K562 (cell line): ENCODE results near the gene HPCAL1.

Experiments used
- ATF7 ChIP-seq: fragments of 450-650 bp; IDR thresholded peaks from 2 replicates; pipeline ENCODE4 v1.7.1; 2014; ENCODE audit warnings: mild to moderate bottlenecking, moderate library complexity
- EP300 ChIP-seq: IDR thresholded peaks from 2 replicates; pipeline ENCODE4 v1.6.1; 2012; ENCODE audit warnings: low read length, improper control_type of control experiment
- ERF ChIP-seq: fragments of 450-650 bp; formaldehyde crosslinking; IDR thresholded peaks from 2 replicates; pipeline ENCODE4 v1.4.0; 2020; ENCODE audit warnings: mild to moderate bottlenecking, mixed read lengths
- EZH2 ChIP-seq: IDR thresholded peaks from 2 replicates; pipeline ENCODE4 v1.6.1; 2012; ENCODE audit warnings: low read depth, mild to moderate bottlenecking, inconsistent platforms, low read length, borderline replicate concordance
- MAZ ChIP-seq, 2 experiments: fragments of 450-650 bp in 1 of 2; sonication (generic) in 1 of 2; formaldehyde crosslinking; IDR thresholded peaks in 1 of 2; conservative IDR thresholded peaks in 1 of 2; 2 replicates each; pipeline versions ENCODE4 v1.4.0 to v1.5.0; 2020; ENCODE audit warnings: mild to moderate bottlenecking in 1 of 2, missing genetic modification reagents in 1 of 2
- MTA2 ChIP-seq: fragments of 450-650 bp; IDR thresholded peaks from 2 replicates; pipeline ENCODE4 v1.6.1; 2016; ENCODE audit warnings: low read depth
- YY1 ChIP-seq, 3 experiments: IDR thresholded peaks; 2 replicates each; pipeline ENCODE4 v1.6.1; 2011; ENCODE audit warnings: low read length in 2 of 3, mild to moderate bottlenecking in 2 of 3, moderate library complexity in 2 of 3, borderline replicate concordance in 1 of 3, control low read depth in 1 of 3, low read depth in 1 of 3; ENCODE audit not compliant: insufficient read depth in 3 of 3, insufficient replicate concordance in 2 of 3, control insufficient read depth in 1 of 3, insufficient read length in 1 of 3; ENCODE audit errors: extremely low read depth in 1 of 3
- ZBTB8A ChIP-seq: fragments of 450-650 bp; IDR thresholded peaks from 2 replicates; pipeline ENCODE4 v1.6.1; 2018; ENCODE audit warnings: mild to moderate bottlenecking, moderate library complexity; ENCODE audit not compliant: partially characterized antibody
- ZFX ChIP-seq: sonication (generic); formaldehyde crosslinking; IDR thresholded peaks from 2 replicates; pipeline ENCODE4 v1.8.0; 2022; ENCODE audit warnings: mild to moderate bottlenecking, missing genetic modification reagents, moderate library complexity
- ZNF395 ChIP-seq: fragments of 200-800 bp; sonication (Bioruptor generic); IDR thresholded peaks from 2 replicates; pipeline ENCODE4 v1.6.1; 2017; ENCODE audit warnings: missing genetic modification characterization, missing compliant biosample characterization
- TF ChIP-seq, protein P1 (sequence below): fragments of 450-650 bp; IDR thresholded peaks from 2 replicates; pipeline ENCODE4 v1.6.1; 2016; ENCODE audit warnings: low read depth

- TF ChIP-seq ZNF395 (CRISPR knock-in tag) (no peak), MAZ (CRISPR knock-in tag; conservative IDR thresholded peaks at IDR 0.05 in 1 of 2, IDR thresholded peaks at IDR 0.05 in 1 of 2) (no peak), EP300 (no peak), YY1 (IDR thresholded peaks at IDR 0.05; ENCODE audit: borderline replicate concordance in 1 of 3, control insufficient read depth in 1 of 3, extremely low read depth in 1 of 3, insufficient read depth in 3 of 3, insufficient read length in 1 of 3, insufficient replicate concordance in 2 of 3, low read depth in 1 of 3, low read length in 2 of 3) (no peak), EZH2 (no peak), ZFX (CRISPR knock-in tag) (no peak), MTA2 (no peak), ZBTB8A (no peak), ERF (CRISPR knock-in tag) (no peak), ATF7 (no peak)
- TF ChIP-seq, protein P1, sequence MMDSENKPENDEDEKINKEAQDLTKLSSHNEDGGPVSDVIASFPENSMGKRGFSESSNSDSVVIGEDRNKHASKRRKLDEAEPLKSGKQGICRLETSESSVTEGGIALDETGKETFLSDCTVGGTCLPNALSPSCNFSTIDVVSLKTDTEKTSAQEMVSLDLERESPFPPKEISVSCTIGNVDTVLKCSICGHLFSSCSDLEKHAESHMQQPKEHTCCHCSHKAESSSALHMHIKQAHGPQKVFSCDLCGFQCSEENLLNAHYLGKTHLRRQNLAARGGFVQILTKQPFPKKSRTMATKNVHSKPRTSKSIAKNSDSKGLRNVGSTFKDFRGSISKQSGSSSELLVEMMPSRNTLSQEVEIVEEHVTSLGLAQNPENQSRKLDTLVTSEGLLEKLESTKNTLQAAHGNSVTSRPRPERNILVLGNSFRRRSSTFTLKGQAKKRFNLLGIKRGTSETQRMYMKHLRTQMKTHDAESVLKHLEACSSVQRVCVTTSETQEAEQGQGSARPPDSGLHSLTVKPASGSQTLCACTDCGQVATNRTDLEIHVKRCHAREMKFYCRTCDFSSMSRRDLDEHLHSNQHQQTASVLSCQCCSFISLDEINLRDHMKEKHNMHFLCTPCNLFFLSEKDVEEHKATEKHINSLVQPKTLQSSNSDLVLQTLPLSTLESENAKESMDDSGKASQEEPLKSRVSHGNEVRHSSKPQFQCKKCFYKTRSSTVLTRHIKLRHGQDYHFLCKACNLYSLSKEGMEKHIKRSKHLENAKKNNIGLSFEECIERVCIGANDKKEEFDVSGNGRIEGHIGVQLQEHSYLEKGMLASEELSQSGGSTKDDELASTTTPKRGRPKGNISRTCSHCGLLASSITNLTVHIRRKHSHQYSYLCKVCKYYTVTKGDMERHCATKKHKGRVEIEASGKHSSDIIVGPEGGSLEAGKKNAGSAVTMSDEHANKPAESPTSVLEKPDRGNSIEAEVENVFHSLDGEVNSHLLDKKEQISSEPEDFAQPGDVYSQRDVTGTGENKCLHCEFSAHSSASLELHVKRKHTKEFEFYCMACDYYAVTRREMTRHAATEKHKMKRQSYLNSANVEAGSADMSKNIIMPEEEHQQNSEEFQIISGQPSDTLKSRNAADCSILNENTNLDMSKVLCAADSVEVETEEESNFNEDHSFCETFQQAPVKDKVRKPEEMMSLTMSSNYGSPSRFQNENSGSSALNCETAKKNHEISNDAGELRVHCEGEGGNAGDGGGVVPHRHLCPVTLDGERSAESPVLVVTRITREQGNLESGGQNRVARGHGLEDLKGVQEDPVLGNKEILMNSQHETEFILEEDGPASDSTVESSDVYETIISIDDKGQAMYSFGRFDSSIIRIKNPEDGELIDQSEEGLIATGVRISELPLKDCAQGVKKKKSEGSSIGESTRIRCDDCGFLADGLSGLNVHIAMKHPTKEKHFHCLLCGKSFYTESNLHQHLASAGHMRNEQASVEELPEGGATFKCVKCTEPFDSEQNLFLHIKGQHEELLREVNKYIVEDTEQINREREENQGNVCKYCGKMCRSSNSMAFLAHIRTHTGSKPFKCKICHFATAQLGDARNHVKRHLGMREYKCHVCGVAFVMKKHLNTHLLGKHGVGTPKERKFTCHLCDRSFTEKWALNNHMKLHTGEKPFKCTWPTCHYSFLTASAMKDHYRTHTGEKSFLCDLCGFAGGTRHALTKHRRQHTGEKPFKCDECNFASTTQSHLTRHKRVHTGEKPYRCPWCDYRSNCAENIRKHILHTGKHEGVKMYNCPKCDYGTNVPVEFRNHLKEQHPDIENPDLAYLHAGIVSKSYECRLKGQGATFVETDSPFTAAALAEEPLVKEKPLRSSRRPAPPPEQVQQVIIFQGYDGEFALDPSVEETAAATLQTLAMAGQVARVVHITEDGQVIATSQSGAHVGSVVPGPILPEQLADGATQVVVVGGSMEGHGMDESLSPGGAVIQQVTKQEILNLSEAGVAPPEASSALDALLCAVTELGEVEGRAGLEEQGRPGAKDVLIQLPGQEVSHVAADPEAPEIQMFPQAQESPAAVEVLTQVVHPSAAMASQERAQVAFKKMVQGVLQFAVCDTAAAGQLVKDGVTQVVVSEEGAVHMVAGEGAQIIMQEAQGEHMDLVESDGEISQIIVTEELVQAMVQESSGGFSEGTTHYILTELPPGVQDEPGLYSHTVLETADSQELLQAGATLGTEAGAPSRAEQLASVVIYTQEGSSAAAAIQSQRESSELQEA = no peak
These were observed 99.4 kb downstream of the HPCAL1 start for GRCh38 chr2:10402062-10402585.
